ENCODE results near the gene LIG3. TPM values are rescaled to one million over a fixed set of nuclear protein-coding genes. Genes with fewer than 3 reads are reported as not detected.
"Not testable (repeated sequence)": the region's sequence is repeated elsewhere in the genome, so short reads cannot be mapped to it uniquely, and the experiment has no call there.

Gene LIG3
- polyA plus RNA-seq (ENCODE audit: insufficient read length in 4 of 4) = 10 to 100 TPM; 30.1 to 45.9 (median 37.3) TPM

GRCh38 chr17:34980353-34980680 lies at the start of gene LIG3:
TSS of gene LIG3 (plus strand) at chr17:34980512. CDS start at chr17:34983006, 2,494 bp downstream.
- peak; percentile 70 to 92 (median 82) for DNase-seq (ENCODE audit: low read depth in 4 of 4, low spot score in 2 of 4)

DNA sequence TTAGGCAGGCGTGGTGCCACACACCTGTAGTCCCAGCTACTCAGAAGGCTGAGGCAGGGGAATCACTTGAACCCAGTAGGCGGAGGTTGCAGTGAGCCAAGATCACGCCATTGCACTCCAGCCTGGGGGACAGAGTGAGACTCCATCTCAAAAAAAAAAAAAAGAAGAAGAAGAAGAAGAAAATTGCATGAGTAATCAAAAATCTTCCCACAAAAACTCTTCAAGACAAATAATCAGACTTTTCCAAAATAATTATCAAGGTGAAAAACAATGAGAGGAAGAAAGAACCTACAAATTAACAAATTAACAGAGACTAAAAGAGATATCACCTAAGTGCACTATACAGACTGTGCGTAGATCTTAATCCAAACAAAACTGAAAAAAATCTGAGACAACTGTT lies 29.5 kb upstream of the LIG3 start:
- not testable (repeated sequence) for DNase-seq (ENCODE audit: low read depth in 4 of 4, low spot score in 2 of 4)

- DNase-seq (ENCODE audit: low read depth in 4 of 4, low spot score in 2 of 4) = no peak
These were observed 21.9 kb upstream of the LIG3 start for GRCh38 chr17:34958438-34958837.

- DNase-seq (ENCODE audit: low read depth in 4 of 4, low spot score in 2 of 4) = peak; percentile 92 to 97 (median 95)
These were observed 19.0 kb upstream of the LIG3 start, which contains the start of the genes CCT6B and ZNF830 for GRCh38 chr17:34961093-34961911. TSS of gene CCT6B (minus strand) at chr17:34961460. CDS start at chr17:34961393, 67 bp downstream. TSS of gene ZNF830 (plus strand) at chr17:34961540. CDS start at chr17:34961567, 27 bp downstream.

DNA sequence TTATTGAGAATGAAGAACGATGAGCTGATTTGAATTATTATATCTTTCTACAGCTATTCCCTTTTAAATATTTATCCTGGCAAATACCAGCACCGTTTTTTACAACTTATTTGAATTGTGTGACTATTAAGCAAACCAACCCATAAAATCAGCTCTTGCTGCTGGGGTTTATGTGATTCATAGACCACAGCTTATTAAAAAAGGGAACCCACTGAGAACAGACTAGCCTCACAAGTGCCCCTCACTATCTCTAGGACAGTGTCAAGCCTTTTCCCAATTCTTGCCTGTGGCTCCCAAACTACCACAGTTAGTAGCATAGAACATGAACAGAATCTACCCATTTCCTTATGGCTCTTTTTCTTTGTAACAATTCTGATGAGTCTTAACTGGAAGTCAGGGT lies 6.1 kb upstream of the LIG3 start:
- DNase-seq (ENCODE audit: low read depth in 4 of 4, low spot score in 2 of 4) = no peak

DNA sequence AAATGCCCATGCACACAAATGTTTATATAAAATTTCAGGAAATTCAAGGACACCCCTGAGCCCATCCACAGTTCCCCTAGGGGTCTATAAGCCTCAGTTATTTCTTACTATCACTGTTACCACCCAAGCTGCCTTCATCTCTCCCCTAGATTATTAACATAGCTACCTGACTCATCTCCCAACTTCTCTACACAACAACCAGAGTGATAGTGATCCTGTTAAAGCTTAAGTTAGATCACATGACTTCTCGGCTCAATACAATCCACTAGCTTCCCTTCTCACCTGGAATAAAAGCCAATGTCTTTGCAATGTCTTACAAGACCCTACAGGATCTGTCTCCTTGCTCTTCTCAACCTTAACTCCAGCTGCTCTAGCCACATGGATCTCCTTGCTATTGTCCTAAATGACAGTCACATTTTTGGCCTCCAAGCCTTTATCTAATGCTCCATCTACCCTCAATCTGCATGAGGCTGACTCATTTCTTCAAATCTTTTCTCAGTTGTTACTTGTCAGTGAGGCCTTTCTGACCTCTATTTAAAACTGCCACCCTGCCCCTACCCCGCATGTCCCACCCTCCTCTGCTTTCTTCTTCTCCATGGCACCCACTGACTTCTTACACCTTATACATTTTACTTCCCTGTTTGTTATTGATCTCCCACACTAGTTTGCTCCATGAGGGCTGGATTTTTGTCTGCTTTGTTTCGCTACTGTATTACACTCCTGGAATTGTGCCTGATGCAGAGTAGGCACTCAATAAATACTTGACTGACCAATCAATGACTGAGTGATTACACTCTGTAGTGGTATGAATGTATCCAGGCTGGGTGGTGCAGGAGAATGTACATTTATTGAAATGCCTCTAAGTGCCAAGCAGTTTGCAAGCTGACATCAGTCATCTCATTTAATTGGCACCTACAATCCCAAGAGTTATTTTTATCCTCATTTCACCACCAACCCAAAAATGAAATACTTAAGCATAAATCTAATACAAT lies 5.2 kb upstream of the LIG3 start:
- no peak for DNase-seq (ENCODE audit: low read depth in 4 of 4, low spot score in 2 of 4)

DNA sequence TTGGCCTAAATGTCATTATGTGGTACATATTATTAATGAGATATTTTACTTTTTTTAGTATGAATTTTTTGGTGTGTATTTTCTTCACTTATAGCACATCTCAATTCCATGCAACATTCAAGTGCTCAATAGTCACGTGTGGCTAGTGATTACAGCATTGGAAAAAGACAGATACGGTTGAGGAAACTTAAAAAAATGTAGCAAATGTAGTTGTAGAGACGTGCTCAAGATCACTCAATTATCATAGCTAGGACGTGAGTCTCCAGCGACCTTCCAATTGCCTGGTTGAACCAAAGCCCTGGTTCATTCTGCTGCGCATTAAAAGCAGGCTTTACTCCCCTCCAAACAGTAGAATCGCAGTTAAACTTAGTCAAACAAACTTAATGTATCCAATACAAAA lies 1.2 kb upstream of the LIG3 start:
- DNase-seq (ENCODE audit: low read depth in 4 of 4, low spot score in 2 of 4) = no peak

DNA sequence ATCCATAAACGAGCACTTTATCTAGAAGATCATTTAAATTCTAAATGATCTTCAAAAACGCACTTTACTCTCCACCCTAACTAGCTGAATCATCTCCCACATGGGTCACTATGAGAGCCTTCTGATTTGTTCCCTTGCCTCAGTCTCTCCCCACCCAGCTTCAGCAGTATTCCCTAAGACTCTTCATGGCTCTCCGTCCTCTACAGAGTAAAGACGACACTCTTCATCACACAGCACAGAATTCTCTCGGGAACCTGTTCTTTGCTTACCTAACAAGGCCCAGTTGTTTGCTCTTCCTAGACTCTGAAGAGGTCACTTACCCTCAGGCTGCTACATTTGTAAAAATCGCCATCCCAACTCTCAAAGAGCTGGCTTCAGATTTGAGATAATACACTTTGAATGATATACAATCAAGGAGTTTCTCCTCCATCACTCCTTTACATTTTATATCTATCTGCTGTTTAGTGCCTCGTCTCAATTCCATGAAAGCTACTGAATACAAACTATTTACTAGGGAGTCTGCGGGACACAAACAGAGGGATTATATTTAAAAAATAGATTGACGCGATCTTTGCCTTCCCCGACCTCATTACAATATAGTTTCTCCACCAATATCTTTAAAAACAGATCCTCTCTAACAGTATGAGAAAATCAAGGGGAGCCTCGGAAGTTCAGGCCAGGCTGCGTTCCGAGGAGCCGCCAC lies 511 bp upstream of the LIG3 start:
- no peak for DNase-seq (ENCODE audit: low read depth in 4 of 4, low spot score in 2 of 4)

- peak in 3 of 4 donors; percentile 56 to 74 (median 70) for DNase-seq (ENCODE audit: low read depth in 4 of 4, low spot score in 2 of 4)
These were observed 597 bp downstream of the LIG3 start for GRCh38 chr17:34980681-34981537.

GRCh38 chr17:34981538-34982241 lies 1.4 kb downstream of the LIG3 start:
- DNase-seq (ENCODE audit: low read depth in 4 of 4, low spot score in 2 of 4) = no peak

- no peak for DNase-seq (ENCODE audit: low read depth in 4 of 4, low spot score in 2 of 4)
These were observed 6.9 kb downstream of the LIG3 start for GRCh38 chr17:34987232-34987631.

GRCh38 chr17:34988644-34989043 lies 8.3 kb downstream of the LIG3 start:
- DNase-seq (ENCODE audit: low read depth in 4 of 4, low spot score in 2 of 4) = no peak

DNA sequence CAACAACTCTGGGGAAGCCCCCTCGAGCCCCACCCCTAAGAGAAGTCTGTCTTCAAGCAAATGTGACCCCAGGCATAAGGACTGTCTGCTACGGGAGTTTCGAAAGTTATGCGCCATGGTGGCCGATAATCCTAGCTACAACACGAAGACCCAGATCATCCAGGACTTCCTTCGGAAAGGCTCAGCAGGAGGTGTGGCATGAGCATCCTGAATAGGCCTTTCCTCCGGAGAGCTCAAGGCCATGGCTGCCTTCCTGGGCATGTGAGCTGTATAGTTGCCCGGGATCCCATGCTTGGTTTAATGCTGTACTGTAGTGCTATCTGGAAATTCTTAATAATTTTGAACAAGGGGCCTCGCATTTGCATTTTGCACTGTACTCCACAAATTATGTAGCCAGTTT lies 9.2 kb downstream of the LIG3 start:
- DNase-seq (ENCODE audit: low read depth in 4 of 4, low spot score in 2 of 4) = no peak

GRCh38 chr17:34990921-34991365 lies 10.6 kb downstream of the LIG3 start:
- no peak for DNase-seq (ENCODE audit: low read depth in 4 of 4, low spot score in 2 of 4)

GRCh38 chr17:34991606-34992005 lies 11.3 kb downstream of the LIG3 start:
- DNase-seq (ENCODE audit: low read depth in 4 of 4, low spot score in 2 of 4) = no peak

DNA sequence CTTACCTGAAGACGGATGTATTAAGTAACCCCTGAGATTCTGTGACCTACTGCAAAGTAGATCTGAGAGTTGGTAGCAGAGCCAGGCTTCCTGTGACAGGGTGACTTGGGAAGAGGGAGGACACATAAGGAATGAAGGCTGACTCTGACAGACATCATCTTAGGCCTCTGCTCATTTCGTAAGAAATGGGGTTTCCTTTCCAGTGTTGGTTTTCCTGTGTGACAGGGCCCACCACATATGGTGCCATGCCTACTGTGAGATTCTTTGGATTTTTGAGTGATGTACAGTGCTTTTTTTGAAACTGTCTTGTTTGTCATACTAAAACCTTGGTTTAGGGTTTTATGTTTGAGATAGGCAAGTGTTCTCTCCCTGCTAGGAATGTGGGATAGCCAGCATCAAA lies 12.7 kb downstream of the LIG3 start:
- no peak for DNase-seq (ENCODE audit: low read depth in 4 of 4, low spot score in 2 of 4)

- no peak for DNase-seq (ENCODE audit: low read depth in 4 of 4, low spot score in 2 of 4)
These were observed 16.3 kb downstream of the LIG3 start for GRCh38 chr17:34996422-34997285.

DNA sequence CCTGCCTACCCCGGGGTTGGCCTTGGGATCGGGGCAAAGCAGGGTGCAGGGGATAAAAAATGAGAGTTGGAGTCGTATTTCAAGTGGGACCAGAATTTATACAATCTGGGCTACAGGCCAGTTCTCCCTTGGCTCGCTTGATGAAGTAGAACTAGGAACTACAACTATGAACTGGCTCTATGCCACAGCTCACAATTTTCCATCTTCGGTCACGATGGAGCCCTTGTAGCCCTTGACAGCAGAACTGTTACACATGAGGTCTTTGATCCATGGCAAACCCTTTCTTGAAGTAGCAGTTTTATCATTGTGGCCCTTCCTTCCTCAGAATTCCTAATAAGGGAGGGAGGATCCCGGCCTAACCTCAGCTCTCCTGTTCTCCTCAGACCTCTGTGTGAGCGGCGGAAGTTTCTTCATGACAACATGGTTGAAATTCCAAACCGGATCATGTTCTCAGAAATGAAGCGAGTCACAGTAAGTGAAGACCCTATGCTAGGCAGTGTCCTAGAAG lies 17.1 kb downstream of the LIG3 start:
- peak in 3 of 4 donors; percentile 68 to 77 (median 70) for DNase-seq (ENCODE audit: low read depth in 4 of 4, low spot score in 2 of 4)
